HepG2 (cell line): ENCODE results near the gene RNF149. TPM values are rescaled to one million over a fixed set of nuclear protein-coding genes. Genes with fewer than 3 reads are reported as not detected.

Experiments used
- AKNA ChIP-seq: sonication (generic); formaldehyde crosslinking; IDR thresholded peaks from 2 replicates; pipeline ENCODE4 v1.4.0; 2020; ENCODE audit warnings: missing genetic modification reagents, borderline replicate concordance
- DNMT3B ChIP-seq: conservative IDR thresholded peaks from 2 replicates; pipeline ENCODE4 v1.6.1; 2016; ENCODE audit warnings: missing biosample characterization, control low read depth
- FLYWCH1 ChIP-seq: sonication (generic); formaldehyde crosslinking; IDR thresholded peaks from 2 replicates; pipeline ENCODE4 v1.8.1; 2023; ENCODE audit warnings: mild to moderate bottlenecking, missing genetic modification reagents
- NKX3-1 ChIP-seq: sonication (generic); formaldehyde crosslinking; IDR thresholded peaks from 2 replicates; pipeline ENCODE4 v1.5.0; 2020; ENCODE audit warnings: missing genetic modification reagents
- SMARCE1 ChIP-seq: fragments of 450-650 bp; IDR thresholded peaks from 2 replicates; pipeline ENCODE4 v1.6.1; 2017; ENCODE audit warnings: borderline replicate concordance
- THYN1 ChIP-seq: sonication (generic); formaldehyde crosslinking; IDR thresholded peaks from 2 replicates; pipeline ENCODE4 v1.8.1; 2023; ENCODE audit warnings: low read depth, mild to moderate bottlenecking, moderate library complexity, missing genetic modification reagents, borderline replicate concordance
- ZNF12 ChIP-seq: sonication (generic); formaldehyde crosslinking; IDR thresholded peaks from 2 replicates; pipeline ENCODE4 v1.5.0; 2020; ENCODE audit warnings: missing genetic modification reagents
- ZNF33A ChIP-seq: sonication (generic); formaldehyde crosslinking; IDR thresholded peaks from 2 replicates; pipeline ENCODE4 v1.5.1; 2020; ENCODE audit warnings: missing genetic modification reagents, mild to moderate bottlenecking, moderate library complexity, borderline replicate concordance
- ZNF549 ChIP-seq: sonication (generic); formaldehyde crosslinking; IDR thresholded peaks from 2 replicates; pipeline ENCODE4 v1.5.0; 2020; ENCODE audit warnings: missing genetic modification reagents
- ZNF550 ChIP-seq: sonication (generic); formaldehyde crosslinking; IDR thresholded peaks from 2 replicates; pipeline ENCODE4 v1.4.0; 2020; ENCODE audit warnings: mild to moderate bottlenecking, missing genetic modification reagents, borderline replicate concordance
- polyA plus RNA-seq, 8 experiments: library from polyadenylated mRNA; depleted of rRNA in 3 of 8; stranded (reverse) in 7 of 8; unstranded in 1 of 8; fragments of >200 nt; fragmentation: Illumina TruSeq in 4 of 8; extraction: Trizol in 4 of 8; gene quantifications; 2 replicates each; pipeline versions ENCODE4 v1.2.1 to v1.2.3, GENCODE V29; 2011 to 2016; ENCODE audit warnings: low read depth in 4 of 8, missing spikeins in 1 of 8, mixed read lengths in 1 of 8; ENCODE audit not compliant: insufficient read depth in 1 of 8
- total RNA-seq, 5 experiments: library from RNA; depleted of rRNA; stranded (reverse); fragments of >200 nt; fragmentation: Illumina TruSeq; extraction: Trizol; gene quantifications; 2 replicates each; pipeline ENCODE4 v1.2.3, GENCODE V29; 2016; ENCODE audit warnings: low read depth in 1 of 5
- TF ChIP-seq, protein P1 (sequence below), 2 experiments: sonication (generic) in 1 of 2; formaldehyde crosslinking in 1 of 2; IDR thresholded peaks; 2 replicates each; pipeline versions ENCODE4 v1.4.0 to v1.6.1; 2016 to 2020; ENCODE audit warnings: borderline replicate concordance in 1 of 2, low read depth in 1 of 2, mild to moderate bottlenecking in 1 of 2, missing genetic modification reagents in 1 of 2

The RNF149 gene
- total and polyA plus RNA-seq, 2 of the 13 experiments (the other 11 are each of a cell fraction or from before 2014, with no cell fraction given), result 87.6 to 109 TPM

GRCh38 chr2:101234169-101234938 is 74.1 kb downstream of the RNF149 start (continued):
- TF ChIP-seq ZNF12 (no peak), ZNF550 (CRISPR knock-in tag) (no peak), SMARCE1 (no peak), ZNF33A (CRISPR knock-in tag) (no peak; the same call in 1 of the 2 replicates), NKX3-1 (CRISPR knock-in tag) (no peak), DNMT3B (CRISPR knock-in tag) (no peak), AKNA (no peak), FLYWCH1 (CRISPR knock-in tag) (no peak), THYN1 (CRISPR knock-in tag) (no peak), ZNF549 (CRISPR knock-in tag) (no peak)
- TF ChIP-seq, protein P1, sequence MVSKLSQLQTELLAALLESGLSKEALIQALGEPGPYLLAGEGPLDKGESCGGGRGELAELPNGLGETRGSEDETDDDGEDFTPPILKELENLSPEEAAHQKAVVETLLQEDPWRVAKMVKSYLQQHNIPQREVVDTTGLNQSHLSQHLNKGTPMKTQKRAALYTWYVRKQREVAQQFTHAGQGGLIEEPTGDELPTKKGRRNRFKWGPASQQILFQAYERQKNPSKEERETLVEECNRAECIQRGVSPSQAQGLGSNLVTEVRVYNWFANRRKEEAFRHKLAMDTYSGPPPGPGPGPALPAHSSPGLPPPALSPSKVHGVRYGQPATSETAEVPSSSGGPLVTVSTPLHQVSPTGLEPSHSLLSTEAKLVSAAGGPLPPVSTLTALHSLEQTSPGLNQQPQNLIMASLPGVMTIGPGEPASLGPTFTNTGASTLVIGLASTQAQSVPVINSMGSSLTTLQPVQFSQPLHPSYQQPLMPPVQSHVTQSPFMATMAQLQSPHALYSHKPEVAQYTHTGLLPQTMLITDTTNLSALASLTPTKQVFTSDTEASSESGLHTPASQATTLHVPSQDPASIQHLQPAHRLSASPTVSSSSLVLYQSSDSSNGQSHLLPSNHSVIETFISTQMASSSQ (IDR thresholded peaks at IDR 0.05; ENCODE audit: low read depth), result peak; percentile 93
- TF ChIP-seq, protein P1 (CRISPR knock-in tag; IDR thresholded peaks at IDR 0.05; ENCODE audit: borderline replicate concordance), result peak; percentile 90
